ENCODE results near the gene CACNA2D2. TPM values are rescaled to one million over a fixed set of nuclear protein-coding genes. Genes with fewer than 3 reads are reported as not detected.

CACNA2D2 gene
- total and polyA plus RNA-seq, 2 experiments from 2014 or later: 0.87 to 1.5 TPM

GRCh38 chr3:50411229-50411628, 92.2 kb downstream of the CACNA2D2 start:
- no peak for DNase-seq (ENCODE audit: low spot score)
- no peaks in the 10 kb centered on the region for H3K4me1 ChIP-seq (ENCODE audit: insufficient read depth)
- WGBS (ENCODE audit: low lambda C conversion rate, missing lambda C conversion rate): 77% methylated on average over 4 of the region's 4 CpGs
- TF ChIP-seq CTCF (IDR thresholded peaks at IDR 0.05; ENCODE audit: poor library complexity) (no peak), EZH2phosphoT487 (IDR thresholded peaks at IDR 0.05; ENCODE audit: low read depth, severe bottlenecking, unreplicated experiment) (no peak), EZH2 (IDR thresholded peaks at IDR 0.05; ENCODE audit: borderline replicate concordance) (no peak)
- no peak overlapping the region for H3K4me2 ChIP-seq
- no peak overlapping the region for H3K27ac ChIP-seq
- no peak overlapping the region for H3K4me3 ChIP-seq
- H4K20me1 ChIP-seq (ENCODE audit: insufficient read depth, poor library complexity, severe bottlenecking): no peaks in the 10 kb centered on the region
- no peaks in the 10 kb centered on the region for H3K9me3 ChIP-seq (ENCODE audit: low read depth)
- H3K79me2 ChIP-seq: no peaks in the 10 kb centered on the region
- H3K9me2 ChIP-seq (replicated peaks; ENCODE audit: insufficient read depth): no peaks in the 10 kb centered on the region
- no peak overlapping the region for H2AFZ ChIP-seq
- no peaks in the 10 kb centered on the region for H3K27me3 ChIP-seq
- H3K36me3 ChIP-seq (replicated peaks; ENCODE audit: insufficient read depth, low read depth): no peaks in the 10 kb centered on the region

- Histone ChIP-seq H3K4me1 (ENCODE audit: insufficient read depth) (no peaks in the 10 kb centered on the region), H3K27me3 (no peaks in the 10 kb centered on the region), H3K9me3 (ENCODE audit: low read depth) (no peaks in the 10 kb centered on the region), H3K79me2 (no peaks in the 10 kb centered on the region), H4K20me1 (ENCODE audit: insufficient read depth, poor library complexity, severe bottlenecking) (no peaks in the 10 kb centered on the region), H3K36me3 (replicated peaks; ENCODE audit: insufficient read depth, low read depth) (no peaks in the 10 kb centered on the region), H3K4me3 (no peak overlapping the region), H3K9me2 (replicated peaks; ENCODE audit: insufficient read depth) (no peaks in the 10 kb centered on the region), H3K4me2 (no peak overlapping the region), H3K27ac (no peak overlapping the region), H2AFZ (no peak overlapping the region)
- WGBS (ENCODE audit: low lambda C conversion rate, missing lambda C conversion rate): 92% methylated on average over 3 of the region's 3 CpGs
- DNase-seq (ENCODE audit: low spot score): no peak
- no peak for TF ChIP-seq EZH2phosphoT487 (IDR thresholded peaks at IDR 0.05; ENCODE audit: low read depth, severe bottlenecking, unreplicated experiment)
- TF ChIP-seq CTCF (IDR thresholded peaks at IDR 0.05; ENCODE audit: poor library complexity): no peak
- TF ChIP-seq EZH2 (IDR thresholded peaks at IDR 0.05; ENCODE audit: borderline replicate concordance): no peak
Observed at GRCh38 chr3:50410608-50411139, 92.8 kb downstream of the CACNA2D2 start.

- Histone ChIP-seq H2AFZ (no peak overlapping the region), H3K9me2 (replicated peaks; ENCODE audit: insufficient read depth) (no peaks in the 10 kb centered on the region), H3K36me3 (replicated peaks; ENCODE audit: insufficient read depth, low read depth) (no peaks in the 10 kb centered on the region), H3K79me2 (no peaks in the 10 kb centered on the region), H3K9me3 (ENCODE audit: low read depth) (no peaks in the 10 kb centered on the region), H3K4me2 (no peak overlapping the region), H3K4me1 (ENCODE audit: insufficient read depth) (no peaks in the 10 kb centered on the region), H3K27ac (no peak overlapping the region), H3K4me3 (no peak overlapping the region), H3K27me3 (no peaks in the 10 kb centered on the region), H4K20me1 (ENCODE audit: insufficient read depth, poor library complexity, severe bottlenecking) (no peaks in the 10 kb centered on the region)
- DNase-seq (ENCODE audit: low spot score): no peak
- no peak for TF ChIP-seq EZH2 (IDR thresholded peaks at IDR 0.05; ENCODE audit: borderline replicate concordance)
- no peak for TF ChIP-seq CTCF (IDR thresholded peaks at IDR 0.05; ENCODE audit: poor library complexity)
- no peak for TF ChIP-seq EZH2phosphoT487 (IDR thresholded peaks at IDR 0.05; ENCODE audit: low read depth, severe bottlenecking, unreplicated experiment)
- WGBS (ENCODE audit: low lambda C conversion rate, missing lambda C conversion rate): 83% methylated on average over 1 of the region's 2 CpGs
Observed at GRCh38 chr3:50410185-50410584, 93.2 kb downstream of the CACNA2D2 start.
